GM12878 (cell line): ENCODE results near the gene IFI27L1.

Source experiments
- CTCF ChIP-seq, 3 experiments: IDR thresholded peaks in 2 of 3; conservative IDR thresholded peaks in 1 of 3; 2 replicates each; pipeline ENCODE4 v1.5.1; 2011; ENCODE audit warnings: low read depth in 3 of 3, low read length in 3 of 3, mild to moderate bottlenecking in 3 of 3, control low read depth in 2 of 3, moderate library complexity in 2 of 3, inconsistent platforms in 1 of 3, mixed read lengths in 1 of 3; ENCODE audit not compliant: control insufficient read depth in 2 of 3, insufficient read depth in 1 of 3; ENCODE audit errors: extremely low read depth in 1 of 3
- EZH2 ChIP-seq: IDR thresholded peaks from 2 replicates; pipeline ENCODE4 v1.6.1; 2012; ENCODE audit warnings: low read depth, mild to moderate bottlenecking, control low read depth, inconsistent platforms, low read length, borderline replicate concordance; ENCODE audit not compliant: control insufficient read depth
- MXI1 ChIP-seq: fragments of 150-350 bp; IDR thresholded peaks from 2 replicates; pipeline ENCODE4 v1.6.1; 2011; ENCODE audit warnings: low read depth, mild to moderate bottlenecking, inconsistent platforms, low read length, improper control_type of control experiment
- NFYB ChIP-seq: IDR thresholded peaks from 2 replicates; pipeline ENCODE4 v1.6.1; 2011; ENCODE audit warnings: low read depth, mild to moderate bottlenecking, low read length, improper control_type of control experiment, moderate library complexity; ENCODE audit not compliant: insufficient read depth
- POLR2A ChIP-seq: IDR thresholded peaks from 2 replicates; pipeline ENCODE4 v1.6.1; 2011; ENCODE audit warnings: low read depth, mild to moderate bottlenecking, low read length
- SP1 ChIP-seq: IDR thresholded peaks from one replicate; pipeline ENCODE4 v1.6.1; 2011; ENCODE audit warnings: low read depth, low read length

GRCh38 chr14:94142836-94143235, 61.7 kb downstream of the IFI27L1 start:
- no peak for TF ChIP-seq POLR2A
- no peak for TF ChIP-seq MXI1
- no peak for TF ChIP-seq SP1
- TF ChIP-seq CTCF (IDR thresholded peaks at IDR 0.05 in 2 of 3, conservative IDR thresholded peaks at IDR 0.05 in 1 of 3; ENCODE audit: control insufficient read depth in 2 of 3, extremely low read depth in 1 of 3, insufficient read depth in 1 of 3, low read depth in 3 of 3, low read length in 3 of 3): no peak
- TF ChIP-seq NFYB: no peak
- no peak for TF ChIP-seq EZH2
